ENCODE results near the gene FGD2. TPM values are rescaled to one million over a fixed set of nuclear protein-coding genes. Genes with fewer than 3 reads are reported as not detected.

Gene FGD2
- total and polyA plus RNA-seq, 9 of the 15 experiments (the other 6 are each of a cell fraction or from before 2014, with no cell fraction given): 0.09 TPM; not detected in 8

GRCh38 chr6:37050045-37050853 is 44.8 kb downstream of the FGD2 start (continued):
- TF ChIP-seq RBFOX2 (IDR thresholded peaks at IDR 0.05; ENCODE audit: low read depth, low read length): peak; percentile 80
- TF ChIP-seq EZH2 (IDR thresholded peaks at IDR 0.05; ENCODE audit: borderline replicate concordance, low read depth, low read length): no peak
- no peak; the same call in 1 of the 2 replicates for TF ChIP-seq NR4A1 (CRISPR knock-in tag; IDR thresholded peaks at IDR 0.05)
- TF ChIP-seq NR4A1 (tag; IDR thresholded peaks at IDR 0.05): peak; percentile 91
- no peak for TF ChIP-seq PYGO2 (tag; IDR thresholded peaks at IDR 0.05)
- no peak for TF ChIP-seq NCOA4 (IDR thresholded peaks at IDR 0.05; ENCODE audit: partially characterized antibody)
- 0 out of 2 replicates have a peak, but pooled peaks have one; percentile 3 for TF ChIP-seq TEAD2 (tag; IDR thresholded peaks at IDR 0.05)
- TF ChIP-seq EHMT2 (IDR thresholded peaks at IDR 0.05): peak; percentile 46; the same call in 1 of the 2 replicates
- TF ChIP-seq SLC30A9 (CRISPR knock-in tag; IDR thresholded peaks at IDR 0.05): no peak
- no peak for TF ChIP-seq JUN (IDR thresholded peaks at IDR 0.05; ENCODE audit: borderline replicate concordance, low read depth, low read length)
- TF ChIP-seq JUN (CRISPR knock-in tag; IDR thresholded peaks at IDR 0.05; ENCODE audit: borderline replicate concordance): peak; percentile 55; the same call in 1 of the 2 replicates
- TF ChIP-seq HDAC2 (IDR thresholded peaks at IDR 0.05): peak; percentile 84
- TF ChIP-seq ARID2 (IDR thresholded peaks at IDR 0.05): no peak
- peak; percentile 73 for TF ChIP-seq TAF1 (IDR thresholded peaks at IDR 0.05; ENCODE audit: control insufficient read depth, extremely low read depth, insufficient read depth, low read length, severe bottlenecking)
- no peak for TF ChIP-seq BCL6 (CRISPR knock-in tag; IDR thresholded peaks at IDR 0.05)
- TF ChIP-seq ZNF239 (CRISPR knock-in tag; IDR thresholded peaks at IDR 0.05): no peak
- no peak for TF ChIP-seq IRF9 (tag; IDR thresholded peaks at IDR 0.05)
- TF ChIP-seq ZNF311 (CRISPR knock-in tag; IDR thresholded peaks at IDR 0.05): peak; percentile 67; the same call in 1 of the 2 replicates
- TF ChIP-seq ZBTB17 (CRISPR knock-in tag; IDR thresholded peaks at IDR 0.05): 0 out of 2 replicates have a peak, but pooled peaks have one; percentile 16
- no peak for TF ChIP-seq ZKSCAN3 (CRISPR knock-in tag; IDR thresholded peaks at IDR 0.05)
- TF ChIP-seq RUNX1 (IDR thresholded peaks at IDR 0.05; ENCODE audit: low read depth): peak; percentile 78; the same call in 1 of the 2 replicates
- TF ChIP-seq BRD9 (IDR thresholded peaks at IDR 0.05; ENCODE audit: low read depth, partially characterized antibody): peak; percentile 72
- TF ChIP-seq ELK3 (CRISPR knock-in tag; IDR thresholded peaks at IDR 0.05): no peak
- no peak for TF ChIP-seq ZNF512 (tag; IDR thresholded peaks at IDR 0.05)
- no peak for TF ChIP-seq KAT8 (IDR thresholded peaks at IDR 0.05; ENCODE audit: low read depth)
- TF ChIP-seq SMAD3 (CRISPR knock-in tag; conservative IDR thresholded peaks at IDR 0.05): no peak; the same call in 1 of the 2 replicates
